ENCODE results near the gene MPDU1. TPM values are rescaled to one million over a fixed set of nuclear protein-coding genes. Genes with fewer than 3 reads are reported as not detected.

MPDU1 gene
- total and polyA plus RNA-seq, 2 of the 13 experiments (the other 11 are each of a cell fraction or from before 2014, with no cell fraction given), result 112 to 167 TPM

DNA sequence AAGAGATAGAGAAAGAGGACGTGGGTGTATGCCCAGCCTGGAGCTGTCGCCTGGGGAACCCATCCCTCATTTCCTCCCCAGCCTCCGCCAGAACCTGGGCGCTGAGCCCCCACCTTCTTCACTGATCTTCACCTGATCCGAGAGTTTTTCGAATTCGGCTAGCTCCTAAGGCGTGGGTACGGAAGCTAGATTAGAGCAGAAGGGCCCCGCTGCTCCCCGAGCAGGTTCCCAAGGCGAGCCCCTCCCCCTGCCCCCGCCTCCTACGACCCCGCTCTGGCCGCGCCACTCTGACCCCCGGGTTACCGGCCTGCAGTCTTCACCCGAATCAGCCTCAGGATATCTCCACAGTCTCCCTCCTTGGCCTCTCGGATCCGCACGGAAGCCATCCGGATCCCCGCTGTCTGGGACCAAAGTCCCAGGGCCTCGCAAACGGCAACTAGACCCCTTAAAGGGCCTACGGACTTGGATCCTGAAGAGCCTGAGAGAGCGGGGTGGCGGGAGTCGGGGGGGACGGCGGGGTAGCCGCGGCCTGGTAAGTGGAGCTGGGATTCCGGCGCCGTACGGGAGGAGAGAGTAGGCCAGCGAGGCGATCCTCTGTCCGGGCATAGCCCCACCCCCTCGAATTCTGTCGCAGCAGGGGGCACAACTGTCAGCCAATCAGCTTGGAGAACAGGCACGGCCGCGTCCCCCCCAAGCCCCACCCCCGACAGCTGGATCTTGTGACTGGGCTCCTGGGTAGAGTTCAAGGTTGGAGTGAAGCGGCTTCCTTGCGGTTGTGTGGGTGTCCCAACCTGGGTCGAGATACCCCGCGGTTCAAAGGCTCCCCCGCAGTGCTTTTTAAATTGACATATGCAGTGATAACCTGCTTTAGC, 43.8 kb downstream of the MPDU1 start, which contains the start of gene SAT2 (continued):
- TF ChIP-seq RERE (CRISPR knock-in tag; IDR thresholded peaks at IDR 0.05; ENCODE audit: low read depth) (0 out of 2 replicates have a peak, but pooled peaks have one; percentile 70), SUZ12 (IDR thresholded peaks at IDR 0.05; ENCODE audit: low read depth, low read length) (no peak), ZNF609 (CRISPR knock-in tag; IDR thresholded peaks at IDR 0.05; ENCODE audit: borderline replicate concordance) (no peak), SMC3 (IDR thresholded peaks at IDR 0.05; ENCODE audit: low read length) (no peak), ZNF136 (CRISPR knock-in tag; IDR thresholded peaks at IDR 0.05; ENCODE audit: low read depth) (no peak), ZNF749 (CRISPR knock-in tag; IDR thresholded peaks at IDR 0.05; ENCODE audit: borderline replicate concordance) (no peak), NCOA5 (CRISPR knock-in tag; IDR thresholded peaks at IDR 0.05) (no peak), ZNF260 (CRISPR knock-in tag; IDR thresholded peaks at IDR 0.05; ENCODE audit: borderline replicate concordance, low read depth) (no peak), AHR (CRISPR knock-in tag; IDR thresholded peaks at IDR 0.05) (no peak), ZNF737 (CRISPR knock-in tag; IDR thresholded peaks at IDR 0.05; ENCODE audit: borderline replicate concordance) (no peak), MAZ (IDR thresholded peaks at IDR 0.05; ENCODE audit: borderline replicate concordance, low read depth, low read length) (peak; percentile 67), MAZ (CRISPR knock-in tag; IDR thresholded peaks at IDR 0.05; ENCODE audit: low read depth) (peak; percentile 71; the same call in 1 of the 2 replicates)
- TF ChIP-seq, protein P1, sequence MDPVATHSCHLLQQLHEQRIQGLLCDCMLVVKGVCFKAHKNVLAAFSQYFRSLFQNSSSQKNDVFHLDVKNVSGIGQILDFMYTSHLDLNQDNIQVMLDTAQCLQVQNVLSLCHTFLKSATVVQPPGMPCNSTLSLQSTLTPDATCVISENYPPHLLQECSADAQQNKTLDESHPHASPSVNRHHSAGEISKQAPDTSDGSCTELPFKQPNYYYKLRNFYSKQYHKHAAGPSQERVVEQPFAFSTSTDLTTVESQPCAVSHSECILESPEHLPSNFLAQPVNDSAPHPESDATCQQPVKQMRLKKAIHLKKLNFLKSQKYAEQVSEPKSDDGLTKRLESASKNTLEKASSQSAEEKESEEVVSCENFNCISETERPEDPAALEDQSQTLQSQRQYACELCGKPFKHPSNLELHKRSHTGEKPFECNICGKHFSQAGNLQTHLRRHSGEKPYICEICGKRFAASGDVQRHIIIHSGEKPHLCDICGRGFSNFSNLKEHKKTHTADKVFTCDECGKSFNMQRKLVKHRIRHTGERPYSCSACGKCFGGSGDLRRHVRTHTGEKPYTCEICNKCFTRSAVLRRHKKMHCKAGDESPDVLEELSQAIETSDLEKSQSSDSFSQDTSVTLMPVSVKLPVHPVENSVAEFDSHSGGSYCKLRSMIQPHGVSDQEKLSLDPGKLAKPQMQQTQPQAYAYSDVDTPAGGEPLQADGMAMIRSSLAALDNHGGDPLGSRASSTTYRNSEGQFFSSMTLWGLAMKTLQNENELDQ (CRISPR knock-in tag; IDR thresholded peaks at IDR 0.05; ENCODE audit: borderline replicate concordance), result no peak
- TF ChIP-seq, protein P2, sequence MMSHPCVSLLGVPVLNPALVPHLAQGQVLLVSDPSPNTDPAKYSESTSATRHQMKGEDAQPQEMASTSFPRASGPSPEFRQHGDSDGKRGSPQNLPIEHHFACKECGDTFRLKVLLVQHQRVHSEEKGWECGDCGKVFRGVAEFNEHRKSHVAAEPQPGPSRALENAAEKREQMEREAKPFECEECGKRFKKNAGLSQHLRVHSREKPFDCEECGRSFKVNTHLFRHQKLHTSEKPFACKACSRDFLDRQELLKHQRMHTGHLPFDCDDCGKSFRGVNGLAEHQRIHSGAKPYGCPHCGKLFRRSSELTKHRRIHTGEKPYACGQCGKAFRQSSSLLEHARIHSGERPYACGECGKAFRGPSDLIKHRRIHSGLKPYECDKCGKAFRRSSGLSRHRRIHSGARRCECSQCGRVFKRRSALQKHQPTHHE (CRISPR knock-in tag; IDR thresholded peaks at IDR 0.05; ENCODE audit: borderline replicate concordance), result no peak

Data from HepG2 (cell line).